ENCODE data around the gene ZNF500. TPM values are rescaled to one million over a fixed set of nuclear protein-coding genes. Genes with fewer than 3 reads are reported as not detected.

The ZNF500 gene
- total RNA-seq, 1 donor from 2014 or later, result 13.1 TPM

- no peak for DNase-seq (ENCODE audit: low spot score)
These were observed 44.3 kb upstream of the ZNF500 start for GRCh38 chr16:4811242-4811641.

GRCh38 chr16:4806280-4806679 lies 39.3 kb upstream of the ZNF500 start:
- H3K27ac Mint-ChIP-seq (ENCODE audit: unreplicated experiment), result no peak overlapping the region
- no peak for DNase-seq (ENCODE audit: low spot score)
- no peak for TF ChIP-seq CTCF (IDR thresholded peaks at IDR 0.05)
- H3K9me3 Mint-ChIP-seq (ENCODE audit: low read depth), result no peaks in the 10 kb centered on the region
- peaks cover 24% of the 10 kb centered on the region for H3K4me1 Mint-ChIP-seq (ENCODE audit: low read depth)
- peaks cover 15% of the 10 kb centered on the region for H3K36me3 Mint-ChIP-seq (ENCODE audit: low read depth)
- no peaks in the 10 kb centered on the region for H3K27me3 Mint-ChIP-seq (ENCODE audit: low read depth)
- H3K4me3 Mint-ChIP-seq (ENCODE audit: unreplicated experiment), result no peak overlapping the region

More at GRCh38 chr16:4811242-4811641, 44.3 kb upstream of the ZNF500 start:
- Mint-ChIP-seq H3K27me3 (ENCODE audit: low read depth) (no peaks in the 10 kb centered on the region), H3K4me3 (ENCODE audit: unreplicated experiment) (no peak overlapping the region), H3K4me1 (ENCODE audit: low read depth) (no peaks in the 10 kb centered on the region), H3K9me3 (ENCODE audit: low read depth) (no peaks in the 10 kb centered on the region), H3K36me3 (ENCODE audit: low read depth) (peaks cover 38% of the 10 kb centered on the region), H3K27ac (ENCODE audit: unreplicated experiment) (no peak overlapping the region)
- TF ChIP-seq CTCF (IDR thresholded peaks at IDR 0.05), result no peak

DNA sequence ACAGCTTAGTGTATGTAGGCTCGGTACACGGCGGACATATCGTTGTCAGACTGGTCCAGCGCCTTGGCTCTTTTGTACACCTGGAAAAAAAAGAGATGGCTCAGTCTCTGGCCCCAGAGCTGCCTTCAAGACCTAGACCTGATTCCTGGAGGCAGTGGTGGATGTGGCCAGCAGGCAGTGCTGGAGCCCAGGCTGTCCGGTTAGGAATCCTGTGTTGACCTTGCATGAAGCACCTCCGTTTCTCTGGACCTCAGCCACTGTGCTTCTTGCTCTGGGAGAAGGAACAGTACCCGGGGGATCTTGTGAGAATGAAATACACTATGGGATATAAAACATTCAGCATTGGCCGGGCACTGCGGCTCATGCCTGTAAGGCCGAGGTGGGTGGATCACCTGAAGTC lies 38.3 kb upstream of the ZNF500 start:
- Mint-ChIP-seq H3K4me1 (ENCODE audit: low read depth) (peaks cover 25% of the 10 kb centered on the region), H3K27me3 (ENCODE audit: low read depth) (no peaks in the 10 kb centered on the region), H3K36me3 (ENCODE audit: low read depth) (peaks cover 15% of the 10 kb centered on the region), H3K4me3 (ENCODE audit: unreplicated experiment) (no peak overlapping the region), H3K27ac (ENCODE audit: unreplicated experiment) (no peak overlapping the region), H3K9me3 (ENCODE audit: low read depth) (no peaks in the 10 kb centered on the region)
- no peak for DNase-seq (ENCODE audit: low spot score)
- no peak for TF ChIP-seq CTCF (IDR thresholded peaks at IDR 0.05)

DNA sequence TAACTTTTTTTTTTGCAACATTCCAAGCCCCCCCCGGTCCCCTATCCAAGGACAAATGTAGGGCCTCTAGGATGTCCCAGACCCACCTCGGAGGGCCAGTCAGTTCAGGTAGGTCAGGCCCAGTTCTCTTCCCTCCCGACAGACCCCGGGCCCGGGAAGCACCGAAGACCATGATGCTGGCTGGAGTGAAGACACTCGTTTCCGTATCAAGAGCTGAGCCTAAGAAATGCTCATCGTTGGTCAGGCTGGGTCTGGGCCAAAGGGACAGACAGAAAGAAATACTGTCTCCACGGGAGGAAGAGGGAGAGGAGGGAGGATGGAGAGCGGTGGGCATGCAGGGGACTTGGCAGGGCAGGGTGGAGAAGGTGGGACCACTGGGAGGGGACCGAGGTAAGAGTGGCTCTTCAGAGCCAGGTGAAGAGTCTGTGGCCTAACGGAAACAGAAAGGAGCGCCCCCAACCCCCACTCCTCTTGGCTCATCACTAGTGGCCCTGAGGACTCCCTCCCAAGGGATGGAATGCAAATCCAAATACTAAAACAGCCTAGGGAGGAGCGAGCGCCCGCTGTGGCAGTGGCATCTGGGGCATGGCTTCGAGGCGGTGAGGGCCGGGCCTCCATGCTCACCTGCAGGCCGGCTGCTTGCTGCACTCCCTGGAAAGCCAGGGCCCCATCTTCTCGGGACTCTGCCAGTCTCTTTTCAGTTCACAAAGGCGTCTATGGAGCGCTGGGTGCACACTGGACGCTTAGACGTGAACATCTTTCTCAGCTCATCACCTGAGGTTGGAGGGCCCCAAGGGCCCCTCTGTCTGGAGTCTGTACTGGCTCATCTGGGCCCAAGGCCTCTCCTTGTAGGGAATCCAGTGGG lies 37.2 kb upstream of the ZNF500 start:
- Mint-ChIP-seq H3K27ac (ENCODE audit: unreplicated experiment) (peak overlapping the region; percentile 92), H3K36me3 (ENCODE audit: low read depth) (peaks cover 14% of the 10 kb centered on the region), H3K9me3 (ENCODE audit: low read depth) (no peaks in the 10 kb centered on the region), H3K4me3 (ENCODE audit: unreplicated experiment) (peak overlapping the region; percentile 47), H3K4me1 (ENCODE audit: low read depth) (peaks cover 25% of the 10 kb centered on the region), H3K27me3 (ENCODE audit: low read depth) (no peaks in the 10 kb centered on the region)
- no peak for TF ChIP-seq CTCF (IDR thresholded peaks at IDR 0.05)
- DNase-seq (ENCODE audit: low spot score), result no peak

DNA sequence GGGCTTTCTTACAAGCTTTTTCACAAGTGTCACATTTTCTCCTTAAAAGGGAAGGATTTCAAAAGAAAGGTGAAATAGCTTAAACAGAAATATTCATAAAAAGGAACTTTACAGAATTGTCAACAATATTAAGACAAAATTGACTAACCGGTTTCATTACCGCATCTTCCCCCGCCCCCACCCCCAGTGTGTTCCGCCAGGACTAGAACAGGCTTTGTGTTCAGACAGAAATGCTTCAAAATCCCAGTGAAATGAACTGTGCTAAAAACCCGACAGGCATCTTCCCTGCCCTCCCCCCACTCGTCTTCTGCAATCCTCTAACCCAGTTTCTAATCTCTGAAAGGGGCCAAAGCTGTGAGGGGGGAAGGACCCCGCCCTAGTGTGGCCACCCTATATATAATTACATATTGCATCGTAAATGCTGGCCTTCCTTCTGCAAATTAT lies 36.5 kb upstream of the ZNF500 start:
- Mint-ChIP-seq H3K27ac (ENCODE audit: unreplicated experiment) (peak overlapping the region; percentile 92), H3K27me3 (ENCODE audit: low read depth) (no peaks in the 10 kb centered on the region), H3K4me3 (ENCODE audit: unreplicated experiment) (peak overlapping the region; percentile 81), H3K36me3 (ENCODE audit: low read depth) (peaks cover 12% of the 10 kb centered on the region), H3K9me3 (ENCODE audit: low read depth) (no peaks in the 10 kb centered on the region), H3K4me1 (ENCODE audit: low read depth) (peaks cover 25% of the 10 kb centered on the region)
- DNase-seq (ENCODE audit: low spot score), result no peak
- TF ChIP-seq CTCF (IDR thresholded peaks at IDR 0.05), result no peak
